Activated T-cell treated with anti-CD3 and anti-CD28 coated beads for 48 hours (primary cell): ENCODE measurements around the gene OSTM1.
"Not testable (repeated sequence)": the region's sequence is repeated elsewhere in the genome, so short reads cannot be mapped to it uniquely, and the experiment has no call there.

Source experiments
- DNase-seq: peaks from one replicate; pipeline ENCODE4 v3.0.0-alpha.2; 2020; ENCODE audit warnings: low read depth

The OSTM1 gene

DNA sequence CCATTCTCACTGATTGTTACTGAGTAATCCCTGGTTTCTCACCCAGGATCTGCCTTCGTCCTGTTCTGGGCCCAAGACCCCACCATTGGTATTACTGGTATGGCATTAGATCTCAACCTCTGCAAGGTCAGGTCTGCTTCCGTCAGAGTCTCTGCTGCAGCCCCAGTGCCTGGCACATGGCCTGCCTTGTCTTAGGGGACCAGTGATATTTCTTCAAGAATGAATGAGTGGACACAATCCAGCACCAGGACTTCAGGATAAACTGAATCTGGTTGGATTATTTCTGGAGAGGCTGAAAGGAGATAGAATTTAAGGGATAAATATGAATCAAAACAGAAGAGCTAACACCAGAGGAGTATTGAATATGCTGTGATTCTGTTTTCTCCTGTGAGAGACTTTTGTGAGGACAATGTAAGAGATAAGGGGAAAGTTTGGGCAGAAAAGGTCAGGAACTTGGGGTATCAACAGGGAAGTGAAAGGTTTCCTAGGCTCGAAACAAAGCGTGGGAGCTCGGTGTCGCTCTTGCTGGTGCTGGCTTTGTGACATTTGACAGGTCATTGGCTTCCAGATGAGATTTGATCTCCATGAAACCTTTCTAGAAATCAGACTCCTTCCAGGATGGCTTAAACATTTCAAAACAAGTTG is 53.9 kb downstream of the OSTM1 start:
- no peak for DNase-seq

DNA sequence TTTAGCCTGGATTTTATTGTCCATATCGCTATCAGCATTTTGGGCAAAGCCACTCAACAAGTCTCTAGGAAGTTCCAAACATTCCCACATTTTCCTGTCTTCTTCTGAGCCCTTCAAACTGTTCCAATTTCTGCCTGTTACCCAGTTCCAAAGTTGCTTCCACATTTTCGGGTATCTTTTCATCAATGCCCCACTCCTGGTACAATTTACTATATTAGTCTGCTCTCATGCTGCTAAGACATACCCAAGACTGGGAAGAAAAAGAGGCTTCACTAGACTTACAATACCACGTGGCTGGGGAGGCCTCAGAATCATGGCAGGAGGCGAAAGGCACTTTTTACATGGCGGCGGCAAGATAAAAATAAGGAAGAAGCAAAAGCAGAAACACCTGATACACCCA is 58.3 kb downstream of the OSTM1 start:
- not testable (repeated sequence) for DNase-seq

DNA sequence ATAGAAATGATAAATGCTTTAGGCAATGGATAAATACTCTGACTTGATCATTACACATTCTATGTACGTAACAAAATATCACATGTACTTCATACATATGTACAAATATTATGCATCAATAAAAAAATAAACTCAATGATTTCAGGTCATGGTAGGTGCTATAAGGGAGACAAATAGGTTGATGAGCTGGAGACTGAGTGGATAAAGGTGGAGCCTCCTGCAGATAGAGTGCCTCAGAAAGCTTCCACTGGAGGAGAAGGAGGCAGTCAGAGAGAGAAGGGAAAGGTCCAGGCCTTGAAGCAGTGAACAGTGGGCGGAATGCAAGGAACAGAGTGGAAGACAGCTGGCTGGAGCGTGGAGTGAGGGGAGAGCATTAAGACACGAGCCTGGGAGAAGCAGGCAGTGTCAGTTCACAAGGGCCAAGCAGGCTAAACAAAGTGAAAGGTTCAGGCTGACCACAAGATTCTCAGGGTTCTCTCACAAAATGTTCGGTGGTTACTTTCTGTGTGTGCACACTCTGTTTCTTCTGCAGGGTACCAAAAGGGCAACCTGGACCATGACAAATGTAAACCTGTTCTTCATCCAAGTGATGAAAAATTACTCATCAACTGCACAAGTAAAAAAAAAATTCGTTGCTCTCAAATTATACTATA is 60.6 kb downstream of the OSTM1 start:
- DNase-seq, result no peak

DNA sequence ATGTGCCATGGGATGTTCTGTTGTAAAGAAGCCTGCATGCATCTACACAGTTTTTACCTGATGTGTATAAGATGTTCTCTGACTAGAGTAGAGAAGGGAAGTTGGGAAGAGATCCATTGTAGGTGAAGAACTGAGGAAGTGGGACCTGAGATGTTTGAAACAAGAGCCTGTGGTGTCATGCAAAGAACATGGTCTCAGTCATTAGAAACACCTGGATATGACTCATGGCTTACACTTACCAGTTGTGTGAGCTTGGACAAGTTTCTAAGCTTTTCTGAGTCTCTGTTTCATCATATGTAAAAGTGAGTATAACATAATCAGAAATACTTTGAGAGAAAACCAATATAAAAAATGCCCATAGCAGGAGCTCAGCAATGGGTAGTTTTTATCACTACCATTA is 64.6 kb downstream of the OSTM1 start:
- no peak for DNase-seq

DNA sequence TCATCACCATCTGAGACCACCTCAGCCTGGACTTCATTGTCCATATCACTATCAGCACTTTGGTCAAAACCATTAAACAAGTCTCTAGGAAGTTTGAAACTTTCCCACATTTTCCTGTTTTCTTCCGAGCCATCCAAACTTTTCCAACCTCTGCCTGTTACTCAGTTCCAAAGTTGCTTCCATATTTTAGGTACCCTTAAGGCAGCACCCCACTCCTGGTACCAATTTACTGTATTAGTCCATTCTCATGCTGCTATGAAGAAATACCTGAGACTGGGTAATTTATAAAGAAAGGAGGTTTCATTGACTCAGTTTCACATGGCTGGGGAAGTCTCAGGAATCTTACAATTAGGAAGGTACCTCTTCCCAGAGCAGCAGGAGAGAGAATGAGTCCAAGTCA is 65.3 kb downstream of the OSTM1 start:
- DNase-seq, result not testable (repeated sequence)

DNA sequence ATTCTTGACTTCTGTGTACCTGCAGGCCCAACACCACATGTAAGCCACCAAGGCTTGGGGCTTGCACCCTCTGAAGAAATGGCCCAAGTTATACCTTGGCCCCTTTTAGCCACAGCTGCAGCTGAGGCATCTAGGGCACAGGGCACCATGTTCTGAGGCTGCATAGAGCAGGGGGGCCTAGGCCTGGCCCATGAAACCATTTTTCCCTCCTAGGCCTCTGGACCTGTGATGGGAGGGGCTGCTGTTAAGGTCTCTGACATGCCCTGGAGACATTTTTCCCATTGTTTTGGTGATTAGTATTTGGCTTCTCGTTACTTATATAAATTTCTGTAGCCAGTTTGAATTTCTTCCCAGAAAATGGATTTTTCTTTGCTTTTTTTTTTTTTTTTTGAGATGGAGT is 66.2 kb downstream of the OSTM1 start:
- DNase-seq, result no peak

DNA sequence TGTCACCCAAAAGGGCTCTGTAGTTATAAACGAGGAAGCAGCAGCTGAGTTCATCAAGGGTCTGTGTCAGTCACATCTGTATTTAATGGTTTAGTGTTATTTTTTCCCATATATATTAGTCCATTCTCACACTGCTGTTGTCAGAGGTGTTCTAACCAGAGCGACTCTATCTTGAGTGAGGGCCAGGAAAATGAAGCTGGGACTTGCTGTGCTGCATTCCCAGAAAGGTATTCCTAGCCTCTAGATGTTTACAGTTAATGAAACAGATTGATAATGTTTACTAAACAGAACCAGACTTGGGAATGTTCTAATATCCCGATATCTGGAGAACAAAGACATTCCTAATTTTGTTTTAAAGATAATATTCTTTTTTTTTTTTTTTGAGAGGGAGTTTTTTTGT is 68.6 kb downstream of the OSTM1 start:
- no peak for DNase-seq

DNA sequence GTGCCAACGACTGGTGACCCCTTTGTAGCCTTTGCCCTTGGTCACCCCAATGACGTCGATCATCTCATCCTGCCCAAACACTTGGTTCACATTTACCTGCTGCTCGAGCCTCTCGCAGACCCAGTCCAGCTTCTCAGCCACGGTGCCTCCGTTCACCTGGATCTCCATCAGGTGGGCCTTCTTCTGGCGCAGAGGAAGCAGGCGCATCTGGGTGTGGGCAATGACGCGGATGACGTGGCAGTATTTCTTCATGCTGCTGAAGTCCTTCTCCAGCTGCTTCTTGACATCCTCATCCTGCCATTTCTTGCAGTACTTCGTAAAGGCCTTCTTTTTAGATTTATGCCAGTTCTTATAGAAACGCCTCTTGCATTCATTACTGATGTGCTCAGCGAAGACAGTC is 69.7 kb downstream of the OSTM1 start:
- DNase-seq, result no peak

DNA sequence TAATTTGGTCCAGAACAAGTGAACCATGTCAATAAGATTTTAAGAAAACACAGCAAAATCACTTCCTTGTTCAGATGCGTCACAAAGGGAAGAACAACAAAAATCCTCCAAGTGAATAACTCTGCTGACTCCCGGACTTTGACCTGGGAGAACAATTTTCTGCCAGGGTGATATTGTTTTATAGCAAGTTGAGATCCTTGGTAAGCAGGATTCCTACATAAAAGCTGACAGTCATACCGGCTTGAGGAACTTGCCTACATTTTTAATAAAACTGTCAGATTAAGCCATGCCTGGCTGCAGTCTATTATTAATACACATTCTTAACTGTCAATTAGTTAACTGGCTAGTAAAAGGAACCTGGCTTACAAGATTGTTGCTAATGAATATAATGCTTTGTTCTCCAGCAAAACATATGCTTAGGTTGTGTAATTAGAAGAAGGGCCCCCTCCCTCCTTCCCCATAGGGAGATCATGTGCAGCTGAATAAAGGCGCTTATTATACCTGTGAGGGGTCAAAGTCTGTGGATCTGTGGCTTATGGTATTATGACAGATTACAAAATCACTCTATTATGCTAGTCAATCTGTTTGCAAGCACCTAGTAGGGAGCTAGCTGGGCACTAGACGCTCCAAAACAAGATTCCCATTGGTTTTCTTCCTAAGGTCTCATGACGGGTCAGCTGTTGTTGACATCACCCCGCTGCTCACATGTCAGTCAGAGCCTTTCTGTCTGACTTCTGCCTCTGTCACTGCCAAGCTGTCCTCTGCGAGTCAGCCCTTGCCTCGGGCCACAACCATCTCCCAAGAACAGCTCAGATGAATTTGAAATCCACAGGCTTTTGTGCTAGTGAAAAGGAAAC is 71.9 kb downstream of the OSTM1 start:
- no peak for DNase-seq

DNA sequence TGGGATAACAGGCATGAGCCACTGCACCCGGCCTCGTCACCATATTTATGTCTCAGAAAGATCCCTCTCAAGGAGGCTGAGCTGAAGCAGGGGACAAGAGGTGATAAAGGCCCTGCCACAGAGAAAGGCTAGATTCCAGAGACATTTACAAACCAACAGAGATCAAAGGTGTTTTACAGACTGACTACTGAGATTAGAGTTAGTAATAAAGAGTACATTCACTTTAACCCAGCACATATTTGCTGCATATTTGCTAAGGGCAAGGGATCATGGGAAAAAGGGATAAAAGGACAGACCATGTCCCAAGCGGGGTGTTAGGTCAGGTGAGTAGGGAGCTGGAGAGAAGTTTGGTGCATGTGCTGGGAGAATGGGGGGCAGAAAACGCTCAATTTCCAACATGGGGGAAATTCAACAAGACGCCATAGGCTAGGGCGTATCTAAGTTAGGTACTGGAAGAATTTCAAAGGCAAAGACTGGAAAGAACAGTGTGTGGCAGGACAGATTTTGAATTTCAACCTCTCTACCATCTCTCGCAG is 72.8 kb downstream of the OSTM1 start:
- no peak for DNase-seq

DNA sequence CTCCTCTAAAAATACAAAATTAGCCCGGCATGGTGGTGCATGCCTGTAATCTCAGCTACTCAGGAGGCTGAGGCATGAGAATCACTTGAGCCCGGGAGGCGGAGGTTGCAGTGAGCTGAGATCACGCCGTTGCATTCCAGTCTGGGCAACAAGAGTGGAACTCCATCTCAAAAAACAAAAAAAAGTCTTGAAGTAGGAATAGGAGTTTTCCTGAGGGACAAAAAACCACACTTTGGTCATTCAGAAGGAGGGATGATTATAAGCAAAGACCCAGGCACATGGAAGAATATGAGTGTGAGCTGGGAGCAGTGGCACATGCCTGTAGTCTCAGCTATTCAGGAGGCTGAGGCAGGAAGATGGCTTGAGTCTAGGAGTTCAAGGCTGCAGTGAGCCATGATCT is 74.3 kb downstream of the OSTM1 start:
- not testable (repeated sequence) for DNase-seq

DNA sequence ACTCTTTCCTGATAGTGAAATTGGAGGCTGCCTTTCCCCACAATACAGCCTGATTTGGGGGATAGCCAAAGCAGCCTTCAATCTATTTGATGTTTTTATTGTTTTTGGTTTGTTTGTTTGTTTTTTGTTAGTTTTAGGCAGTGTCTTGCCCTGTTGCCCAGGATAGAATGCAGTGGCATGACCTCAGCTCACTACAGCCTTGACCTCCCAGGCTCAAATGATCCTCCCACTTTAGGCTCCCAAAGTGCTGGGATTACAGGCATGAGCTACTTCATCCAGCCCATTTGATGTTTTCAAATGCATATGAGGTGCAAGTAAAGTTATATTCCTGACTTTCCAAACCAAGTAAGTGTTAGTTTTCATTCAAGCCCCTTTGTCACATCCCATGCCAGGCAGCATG is 75.2 kb downstream of the OSTM1 start:
- no peak for DNase-seq

DNA sequence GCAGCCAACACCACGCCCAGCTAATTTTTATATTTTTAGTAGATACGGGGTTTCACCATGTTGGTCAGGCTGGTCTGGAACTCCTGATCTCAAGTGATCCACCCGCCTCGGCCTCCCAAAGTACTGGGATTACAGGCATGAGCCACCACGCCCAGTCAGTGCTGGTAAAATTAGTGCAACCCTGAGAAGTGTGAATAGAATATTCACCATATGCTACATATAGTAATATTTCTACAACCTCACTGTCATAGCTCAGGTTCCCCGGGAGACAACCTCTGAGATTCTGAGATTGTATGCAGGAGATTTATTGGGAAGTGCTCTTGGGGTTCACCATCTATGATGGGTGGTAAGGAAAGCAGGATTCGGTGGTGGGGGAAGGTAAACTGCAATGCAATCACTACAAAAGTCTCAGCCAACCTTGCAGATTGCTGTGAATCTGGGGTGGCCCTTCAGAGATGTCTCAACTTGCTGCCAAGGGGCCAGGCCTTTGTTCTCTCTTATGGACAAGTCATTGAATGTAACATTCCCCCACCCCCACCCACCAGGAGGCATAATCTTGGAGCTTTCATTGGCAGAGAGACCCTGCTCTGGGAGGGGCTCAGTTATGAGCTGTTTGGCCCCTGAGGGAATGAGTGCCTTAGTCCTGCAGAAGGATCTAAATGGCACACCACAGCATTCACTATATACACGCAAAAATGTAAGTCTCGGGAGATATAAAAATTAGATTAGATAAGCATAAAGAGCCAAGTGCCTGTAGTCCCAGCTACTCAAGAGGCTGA is 82.6 kb downstream of the OSTM1 start:
- DNase-seq, result no peak
